ENCODE measurements around the gene CD80.

CD80 gene

DNA sequence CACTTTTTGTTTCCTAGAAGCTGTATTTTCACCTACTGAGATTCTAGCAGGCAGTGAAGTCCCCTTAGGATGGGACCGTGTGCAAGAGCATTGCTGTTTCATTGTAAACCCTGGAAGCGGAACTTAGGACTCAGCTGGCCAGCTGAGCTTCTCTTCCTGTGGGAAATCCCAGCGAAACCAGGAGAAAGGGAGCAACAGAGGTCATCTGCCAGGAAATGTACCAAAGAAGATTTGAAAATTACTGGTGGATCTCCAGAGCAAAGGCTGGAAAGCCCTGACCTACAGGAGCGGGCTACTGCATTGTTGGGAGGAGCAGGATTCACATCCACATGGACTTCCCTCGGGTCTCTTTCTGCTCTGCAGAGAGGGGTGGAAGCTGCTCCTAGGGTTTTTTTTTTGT is 12.3 kb upstream of the CD80 start:
- H2BK120ac ChIP-seq (ENCODE audit: low read depth, low read length) = no peak overlapping the region
- WGBS = 55% methylated on average over 5 of the region's 5 CpGs

DNA sequence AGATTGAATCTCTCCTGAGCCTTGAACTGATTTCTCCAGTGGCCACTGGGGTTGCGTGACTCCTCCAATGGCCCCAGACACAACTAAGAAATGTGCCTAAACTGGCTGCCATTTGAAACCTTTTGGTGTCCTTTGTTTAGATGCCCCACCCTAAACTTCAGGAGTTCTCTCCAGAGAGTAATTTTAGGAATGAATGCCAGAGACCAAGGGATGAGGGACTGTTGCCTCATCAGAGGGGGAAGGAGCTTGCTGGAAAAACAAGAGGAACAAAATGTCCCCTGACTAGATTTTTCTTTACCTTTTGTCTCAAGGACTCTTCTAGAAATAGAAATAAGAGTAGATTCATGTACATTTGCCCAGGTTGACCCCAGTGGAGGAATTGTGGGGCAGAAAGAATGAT is 11.8 kb upstream of the CD80 start:
- no peak overlapping the region for H3K4ac ChIP-seq (ENCODE audit: low read depth in 1 of 2, low read length in 2 of 2)
- no peak overlapping the region for H4K91ac ChIP-seq (ENCODE audit: low read length)
- H3K18ac ChIP-seq (ENCODE audit: low read depth in 1 of 2, low read length in 2 of 2) = no peak overlapping the region
- H2BK5ac ChIP-seq (ENCODE audit: low read depth, low read length, poor library complexity, severe bottlenecking) = no peak overlapping the region
- no peaks in the 10 kb centered on the region for H3K79me1 ChIP-seq (replicated peaks; ENCODE audit: low read length, poor library complexity, severe bottlenecking)
- H2BK120ac ChIP-seq (ENCODE audit: low read depth, low read length) = no peak overlapping the region
- no peak overlapping the region for H4K8ac ChIP-seq (ENCODE audit: low read length)
- H3K14ac ChIP-seq (ENCODE audit: low read length in 2 of 2) = no peak overlapping the region
- H3K4me2 ChIP-seq (ENCODE audit: low read length, poor library complexity, severe bottlenecking) = no peak overlapping the region
- 100% methylated on average over 1 of the region's 1 CpG for WGBS
- H3K27ac ChIP-seq (ENCODE audit: low read length, poor library complexity, severe bottlenecking) = no peak overlapping the region
- H3K9me3 ChIP-seq (ENCODE audit: control insufficient read depth, low read length) = no peaks in the 10 kb centered on the region
- H3K23ac ChIP-seq (ENCODE audit: low read length in 2 of 2) = no peak overlapping the region
- H3K9ac ChIP-seq (ENCODE audit: low read length) = no peak overlapping the region
- no peak overlapping the region for H2AFZ ChIP-seq (ENCODE audit: low read depth, low read length)
- H3K4me3 ChIP-seq (ENCODE audit: insufficient read depth in 1 of 2, low read depth in 1 of 2, low read length in 2 of 2) = no peak overlapping the region
- no peak overlapping the region for H2BK12ac ChIP-seq (ENCODE audit: low read length in 2 of 2)
- no peak for DNase-seq
- no peaks in the 10 kb centered on the region for H3K4me1 ChIP-seq (ENCODE audit: control insufficient read depth, insufficient read depth, low read depth, low read length)
- H2BK15ac ChIP-seq (ENCODE audit: low read depth, poor library complexity, severe bottlenecking) = no peak overlapping the region
- no peaks in the 10 kb centered on the region for H3K36me3 ChIP-seq (ENCODE audit: control insufficient read depth in 1 of 2, insufficient read depth in 2 of 2, low read depth in 1 of 2, low read length in 2 of 2)
- peaks cover 0 to 3% of the 10 kb centered on the region in 2 experiments for H3K27me3 ChIP-seq (ENCODE audit: control insufficient read depth in 1 of 2, insufficient read depth in 1 of 2, low read length in 2 of 2)
- no peak overlapping the region for H2AK5ac ChIP-seq (ENCODE audit: low read length, severe bottlenecking)

More for the DNA sequence above, 12.3 kb upstream of the CD80 start:
- no peak for DNase-seq
- Histone ChIP-seq H3K9me3 (ENCODE audit: control insufficient read depth, low read length) (no peaks in the 10 kb centered on the region), H3K4ac (ENCODE audit: low read depth in 1 of 2, low read length in 2 of 2) (no peak overlapping the region), H3K36me3 (ENCODE audit: control insufficient read depth in 1 of 2, insufficient read depth in 2 of 2, low read depth in 1 of 2, low read length in 2 of 2) (no peaks in the 10 kb centered on the region), H3K4me1 (ENCODE audit: control insufficient read depth, insufficient read depth, low read depth, low read length) (no peaks in the 10 kb centered on the region), H3K79me1 (replicated peaks; ENCODE audit: low read length, poor library complexity, severe bottlenecking) (no peaks in the 10 kb centered on the region), H3K9ac (ENCODE audit: low read length) (no peak overlapping the region), H2BK15ac (ENCODE audit: low read depth, poor library complexity, severe bottlenecking) (no peak overlapping the region), H2BK5ac (ENCODE audit: low read depth, low read length, poor library complexity, severe bottlenecking) (no peak overlapping the region), H4K91ac (ENCODE audit: low read length) (no peak overlapping the region), H3K23ac (ENCODE audit: low read length in 2 of 2) (no peak overlapping the region), H2AK5ac (ENCODE audit: low read length, severe bottlenecking) (no peak overlapping the region), H3K27ac (ENCODE audit: low read length, poor library complexity, severe bottlenecking) (no peak overlapping the region), H3K27me3 (ENCODE audit: control insufficient read depth in 1 of 2, insufficient read depth in 1 of 2, low read length in 2 of 2) (peaks cover 0 to 3% of the 10 kb centered on the region in 2 experiments), H3K4me3 (ENCODE audit: insufficient read depth in 1 of 2, low read depth in 1 of 2, low read length in 2 of 2) (no peak overlapping the region), H2AFZ (ENCODE audit: low read depth, low read length) (no peak overlapping the region), H4K8ac (ENCODE audit: low read length) (no peak overlapping the region), H3K18ac (ENCODE audit: low read depth in 1 of 2, low read length in 2 of 2) (no peak overlapping the region), H3K14ac (ENCODE audit: low read length in 2 of 2) (no peak overlapping the region), H3K4me2 (ENCODE audit: low read length, poor library complexity, severe bottlenecking) (no peak overlapping the region), H2BK12ac (ENCODE audit: low read length in 2 of 2) (no peak overlapping the region)

DNA sequence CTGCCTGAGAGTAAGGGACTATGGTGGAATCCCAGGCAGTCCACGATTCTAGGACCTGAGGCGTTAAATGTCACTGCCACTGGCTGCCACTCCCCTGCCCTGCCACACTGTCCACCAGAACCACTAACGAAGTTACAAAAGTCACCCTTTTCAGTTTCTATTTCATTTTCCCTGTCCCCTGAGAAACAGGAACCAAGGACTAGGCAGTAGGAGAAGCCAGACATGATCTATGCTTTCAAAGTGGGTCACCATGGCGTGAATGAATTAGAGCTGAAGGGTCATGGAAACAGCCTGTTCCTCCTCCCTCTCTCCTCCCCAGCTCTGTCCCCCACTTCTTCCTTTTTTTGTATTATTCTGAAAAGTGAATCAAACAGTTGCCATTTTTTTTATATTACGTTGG is 10.8 kb upstream of the CD80 start:
- Histone ChIP-seq H4K8ac (ENCODE audit: low read length) (no peak overlapping the region), H3K18ac (ENCODE audit: low read depth in 1 of 2, low read length in 2 of 2) (no peak overlapping the region), H3K4ac (ENCODE audit: low read depth in 1 of 2, low read length in 2 of 2) (no peak overlapping the region), H3K9me3 (ENCODE audit: control insufficient read depth, low read length) (no peaks in the 10 kb centered on the region), H3K14ac (ENCODE audit: low read length in 2 of 2) (no peak overlapping the region), H2BK15ac (ENCODE audit: low read depth, poor library complexity, severe bottlenecking) (no peak overlapping the region), H3K27me3 (ENCODE audit: control insufficient read depth in 1 of 2, insufficient read depth in 1 of 2, low read length in 2 of 2) (peaks cover 0 to 3% of the 10 kb centered on the region in 2 experiments), H3K4me3 (ENCODE audit: insufficient read depth in 1 of 2, low read depth in 1 of 2, low read length in 2 of 2) (no peak overlapping the region), H2BK5ac (ENCODE audit: low read depth, low read length, poor library complexity, severe bottlenecking) (no peak overlapping the region), H2BK120ac (ENCODE audit: low read depth, low read length) (no peak overlapping the region), H3K23ac (ENCODE audit: low read length in 2 of 2) (no peak overlapping the region), H3K9ac (ENCODE audit: low read length) (no peak overlapping the region), H4K91ac (ENCODE audit: low read length) (no peak overlapping the region), H3K27ac (ENCODE audit: low read length, poor library complexity, severe bottlenecking) (no peak overlapping the region), H3K4me2 (ENCODE audit: low read length, poor library complexity, severe bottlenecking) (no peak overlapping the region), H3K4me1 (ENCODE audit: control insufficient read depth, insufficient read depth, low read depth, low read length) (no peaks in the 10 kb centered on the region), H2AFZ (ENCODE audit: low read depth, low read length) (no peak overlapping the region), H2BK12ac (ENCODE audit: low read length in 2 of 2) (no peak overlapping the region), H3K79me1 (replicated peaks; ENCODE audit: low read length, poor library complexity, severe bottlenecking) (no peaks in the 10 kb centered on the region), H2AK5ac (ENCODE audit: low read length, severe bottlenecking) (no peak overlapping the region), H3K36me3 (ENCODE audit: control insufficient read depth in 1 of 2, insufficient read depth in 2 of 2, low read depth in 1 of 2, low read length in 2 of 2) (no peaks in the 10 kb centered on the region)
- DNase-seq = no peak
- WGBS = 79% methylated on average over 4 of the region's 5 CpGs

DNA sequence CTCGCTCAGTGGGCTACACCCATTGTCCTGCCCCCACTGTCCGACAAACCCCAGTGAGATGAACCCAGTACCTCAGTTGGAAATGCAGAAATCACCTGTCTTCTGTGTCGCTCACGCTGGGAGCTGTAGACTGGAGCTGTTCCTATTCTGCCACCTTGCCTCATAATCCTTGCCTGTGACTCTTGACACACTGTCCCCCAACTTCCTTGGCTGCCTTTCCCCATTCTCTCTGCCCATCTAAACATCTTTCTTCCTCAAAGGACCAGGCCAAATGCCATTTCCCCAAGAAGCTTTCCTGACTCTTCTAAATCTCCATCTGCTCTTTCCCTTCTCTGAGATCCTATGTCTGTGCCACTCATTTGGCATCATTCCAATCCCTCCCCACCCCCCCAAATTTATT is 9.7 kb upstream of the CD80 start:
- Histone ChIP-seq H2AK5ac (ENCODE audit: low read length, severe bottlenecking) (no peak overlapping the region), H2BK12ac (ENCODE audit: low read length in 2 of 2) (no peak overlapping the region), H3K4me2 (ENCODE audit: low read length, poor library complexity, severe bottlenecking) (no peak overlapping the region), H2BK15ac (ENCODE audit: low read depth, poor library complexity, severe bottlenecking) (no peak overlapping the region), H3K4me3 (ENCODE audit: insufficient read depth in 1 of 2, low read depth in 1 of 2, low read length in 2 of 2) (no peak overlapping the region), H2BK5ac (ENCODE audit: low read depth, low read length, poor library complexity, severe bottlenecking) (no peak overlapping the region), H4K91ac (ENCODE audit: low read length) (no peak overlapping the region), H2AFZ (ENCODE audit: low read depth, low read length) (no peak overlapping the region), H3K9me3 (ENCODE audit: control insufficient read depth, low read length) (peaks cover 3% of the 10 kb centered on the region), H3K36me3 (ENCODE audit: control insufficient read depth in 1 of 2, insufficient read depth in 2 of 2, low read depth in 1 of 2, low read length in 2 of 2) (no peaks in the 10 kb centered on the region), H3K9ac (ENCODE audit: low read length) (no peak overlapping the region), H3K23ac (ENCODE audit: low read length in 2 of 2) (no peak overlapping the region), H3K4me1 (ENCODE audit: control insufficient read depth, insufficient read depth, low read depth, low read length) (no peaks in the 10 kb centered on the region), H3K79me1 (replicated peaks; ENCODE audit: low read length, poor library complexity, severe bottlenecking) (no peaks in the 10 kb centered on the region), H3K4ac (ENCODE audit: low read depth in 1 of 2, low read length in 2 of 2) (no peak overlapping the region), H3K27me3 (ENCODE audit: control insufficient read depth in 1 of 2, insufficient read depth in 1 of 2, low read length in 2 of 2) (peaks cover 0 to 3% of the 10 kb centered on the region in 2 experiments), H3K18ac (ENCODE audit: low read depth in 1 of 2, low read length in 2 of 2) (no peak overlapping the region), H2BK120ac (ENCODE audit: low read depth, low read length) (no peak overlapping the region), H3K14ac (ENCODE audit: low read length in 2 of 2) (no peak overlapping the region), H4K8ac (ENCODE audit: low read length) (no peak overlapping the region), H3K27ac (ENCODE audit: low read length, poor library complexity, severe bottlenecking) (no peak overlapping the region)
- no peak for DNase-seq
- 88% methylated on average over 4 of the region's 4 CpGs for WGBS
